ENCODE measurements around the gene IRF6.

Gene IRF6

DNA sequence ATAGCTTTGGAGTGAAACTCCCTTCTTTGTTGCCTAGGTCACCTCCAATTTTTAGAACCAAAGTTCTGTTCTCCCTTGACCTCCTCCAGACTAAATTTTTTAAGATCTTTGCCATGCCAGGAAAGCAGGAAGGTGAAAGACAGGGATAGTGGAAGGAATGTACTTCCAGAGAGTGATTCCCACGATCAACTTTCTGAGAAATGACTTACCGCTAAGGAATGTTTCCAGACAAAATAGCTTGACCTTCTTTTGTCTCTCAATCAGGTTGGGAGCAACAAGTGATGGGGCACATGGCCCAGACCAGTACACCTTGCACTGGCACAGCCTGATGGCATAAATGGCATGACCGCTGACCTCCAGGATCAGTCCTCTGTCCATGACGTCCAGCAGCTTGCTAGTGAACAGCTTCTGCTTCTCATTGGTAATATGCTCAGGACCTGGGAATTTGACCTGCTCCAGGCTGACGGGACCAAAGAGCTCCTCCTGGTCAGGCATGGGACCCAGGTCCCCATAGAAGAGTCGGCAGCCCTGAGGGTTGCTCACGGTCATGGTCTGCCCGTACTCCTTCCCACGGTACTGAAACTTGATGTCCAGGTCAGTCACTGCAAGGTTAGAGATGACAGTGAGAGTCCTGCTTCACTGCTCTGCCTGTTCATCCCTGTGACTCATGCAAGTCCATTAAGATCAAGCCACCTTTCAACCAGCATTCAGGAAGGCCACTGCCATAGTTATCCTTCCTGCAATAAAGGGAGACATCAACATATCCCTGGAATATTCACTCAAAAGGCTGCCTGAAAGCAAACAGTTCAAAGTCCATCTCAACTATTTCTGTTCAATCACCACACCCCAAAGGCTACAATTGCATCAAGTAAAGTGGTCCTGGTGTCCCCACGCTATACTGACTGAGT is 15.4 kb downstream of the IRF6 start:
- no peak for DNase-seq (ENCODE audit: low read depth)

DNA sequence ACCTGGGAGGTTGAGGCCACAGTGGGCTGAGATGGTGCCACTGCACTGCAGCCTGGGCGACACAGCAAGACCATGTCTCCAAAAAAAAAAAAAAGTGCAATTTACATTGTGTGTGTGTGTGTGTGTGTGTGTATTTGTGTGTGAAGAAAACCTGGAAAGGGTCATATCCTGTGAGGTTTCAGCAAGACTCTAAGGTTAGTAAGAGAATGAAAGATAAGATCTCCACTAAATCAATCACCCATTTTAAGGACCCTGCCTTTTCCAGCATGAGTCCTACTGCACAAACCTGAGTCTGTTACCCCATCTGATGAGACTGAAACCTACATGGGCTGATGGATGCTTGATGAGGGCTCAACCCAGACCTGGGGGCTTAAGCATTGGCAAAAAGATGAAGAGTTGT is 16.7 kb downstream of the IRF6 start:
- no peak for DNase-seq (ENCODE audit: low read depth)

DNA sequence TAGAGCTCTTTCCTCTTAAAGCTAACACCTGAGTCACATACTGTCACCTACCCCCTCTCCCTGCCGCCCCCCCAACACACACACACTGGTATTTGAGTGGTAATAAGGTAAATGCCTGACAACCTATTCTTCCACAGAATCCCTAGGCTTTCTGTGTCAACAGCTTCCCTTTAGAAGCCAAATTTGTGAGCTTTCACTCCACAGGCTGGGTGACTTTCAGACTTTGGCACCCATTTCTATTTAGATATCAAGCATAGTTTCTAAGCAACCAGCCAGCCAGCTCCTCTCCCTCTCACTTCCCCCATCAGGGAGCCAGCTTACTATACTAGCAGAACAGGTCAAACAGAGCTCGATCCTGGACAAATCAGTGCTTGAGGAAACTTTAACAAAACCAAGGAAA is 18.4 kb downstream of the IRF6 start:
- DNase-seq (ENCODE audit: low read depth), result no peak

DNA sequence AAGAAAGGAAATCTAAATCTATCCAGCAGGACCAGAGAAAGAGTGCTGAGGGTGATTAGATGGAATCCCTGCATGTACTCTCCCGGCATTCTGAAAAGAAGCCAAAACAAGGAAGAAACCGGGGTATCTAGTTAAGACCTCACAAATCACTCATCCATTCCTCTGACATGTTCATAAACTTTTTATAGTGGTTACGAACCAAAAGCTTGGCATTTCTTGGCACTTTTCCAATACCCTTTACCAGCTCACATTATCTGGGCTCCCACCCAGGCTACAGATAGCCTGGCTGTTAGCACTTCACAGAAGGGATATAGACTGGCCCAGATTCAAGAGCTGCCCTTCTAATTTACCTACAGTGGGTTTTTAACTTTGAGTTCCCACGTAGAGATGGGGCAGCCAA is 19.8 kb downstream of the IRF6 start:
- no peak for DNase-seq (ENCODE audit: low read depth)

DNA sequence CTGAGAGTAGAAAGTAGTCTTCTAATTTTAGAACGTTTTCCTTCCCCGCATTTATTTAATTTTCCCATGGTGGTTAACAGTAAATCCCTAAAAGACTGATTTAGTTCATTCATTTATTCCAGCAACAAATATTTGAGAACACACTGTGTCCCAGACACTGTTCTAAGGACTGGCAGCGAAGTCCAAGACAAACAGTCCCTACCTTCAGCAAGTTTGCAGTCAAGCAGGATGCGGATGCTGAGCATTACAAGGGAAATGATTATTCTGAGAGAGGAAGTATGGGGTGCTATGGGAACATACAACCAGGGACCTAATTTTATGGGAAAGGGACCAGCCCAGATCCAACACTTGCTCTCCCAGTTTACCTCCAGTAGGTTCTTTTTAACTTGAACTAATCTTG is 20.4 kb downstream of the IRF6 start:
- no peak for DNase-seq (ENCODE audit: low read depth)

DNA sequence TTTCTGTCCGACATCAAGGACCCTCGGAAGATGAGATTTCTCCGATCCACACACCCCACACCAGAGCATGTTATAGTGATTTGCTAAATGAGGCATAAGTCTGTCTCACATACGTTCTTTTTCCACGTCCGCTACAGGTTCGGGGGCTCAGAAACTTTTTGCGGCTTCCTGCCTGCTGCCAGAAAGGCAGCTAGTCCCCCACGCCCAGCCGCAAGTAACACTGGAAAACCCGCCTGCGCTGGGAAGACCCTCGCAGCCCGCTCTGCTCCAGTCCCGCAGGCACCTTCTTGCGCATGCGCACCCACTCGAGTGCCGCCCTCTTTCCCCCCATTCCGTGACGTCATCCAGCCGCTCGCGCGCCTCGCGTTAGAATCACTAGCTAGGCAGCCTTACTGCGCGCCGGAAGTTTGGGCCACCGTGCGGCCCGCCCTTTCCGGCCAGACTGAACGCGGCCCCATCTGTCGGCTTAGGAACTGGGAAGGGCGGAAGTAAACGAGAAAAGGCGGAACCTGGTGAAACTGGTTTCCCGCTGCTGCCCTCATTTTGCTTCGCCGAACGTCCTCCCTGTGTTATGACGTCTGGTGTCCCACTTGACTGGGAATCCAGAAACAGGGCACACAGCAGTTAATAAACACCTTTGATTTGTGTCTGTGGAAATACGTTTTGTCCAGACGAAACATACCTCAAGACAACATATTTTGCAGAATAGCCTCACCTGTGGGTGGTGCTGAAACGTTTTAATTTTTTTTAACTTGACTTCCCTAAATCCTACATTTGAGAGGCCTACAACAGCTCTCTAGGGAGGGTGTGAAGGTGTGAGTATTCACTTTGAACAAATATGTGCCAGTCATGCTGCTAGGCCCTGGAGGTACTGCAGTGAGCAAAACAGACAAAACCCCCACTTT is 21.4 kb downstream of the IRF6 start, which contains the start of gene C1orf74:
C1orf74 (minus strand) TSS at position 295 of the 905 bp plus-strand sequence. CDS start 925 bp downstream, outside the sequence.
- DNase-seq (ENCODE audit: low read depth), result peak; percentile 99

DNA sequence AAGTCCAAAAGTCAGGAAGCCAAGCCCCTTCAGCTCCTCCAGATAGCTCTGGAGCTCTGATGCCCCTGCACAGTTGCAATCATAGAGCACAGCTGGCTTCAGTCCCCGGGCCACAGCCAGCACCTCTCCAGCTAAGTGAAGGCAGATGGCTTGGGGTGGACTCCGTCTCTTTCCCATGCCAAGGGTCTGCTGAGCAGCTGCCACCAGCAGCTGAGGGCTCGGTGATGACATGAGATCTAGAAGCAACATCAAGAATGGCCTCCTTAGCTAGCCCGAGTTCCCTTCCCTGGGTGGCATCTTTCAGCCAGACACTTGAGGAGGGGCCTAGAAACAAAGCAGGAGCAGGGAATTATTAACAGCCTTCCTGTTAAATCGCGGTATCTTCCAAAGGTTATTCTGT is 22.6 kb downstream of the IRF6 start:
- DNase-seq (ENCODE audit: low read depth), result no peak

DNA sequence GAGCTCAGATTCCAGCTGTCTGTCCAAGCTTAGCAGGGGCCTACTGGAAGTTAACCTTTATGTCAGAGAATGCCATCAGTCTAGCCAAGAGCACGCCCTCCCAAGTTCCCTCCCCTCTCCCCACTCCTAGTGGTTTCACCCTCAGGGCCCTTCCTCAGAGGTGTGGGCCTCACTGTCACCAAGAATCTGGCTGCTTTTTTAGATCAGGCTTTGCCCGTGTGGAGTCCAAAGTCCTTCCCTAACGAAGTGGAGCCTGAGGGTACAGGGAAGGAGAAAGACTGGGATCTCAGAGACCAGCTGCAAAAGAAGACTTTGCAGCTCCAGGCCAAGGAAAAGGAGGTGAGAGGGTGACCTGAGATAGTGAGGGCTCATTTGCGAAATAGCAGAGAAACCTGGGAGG is 25.7 kb downstream of the IRF6 start:
- no peak for DNase-seq (ENCODE audit: low read depth)

DNA sequence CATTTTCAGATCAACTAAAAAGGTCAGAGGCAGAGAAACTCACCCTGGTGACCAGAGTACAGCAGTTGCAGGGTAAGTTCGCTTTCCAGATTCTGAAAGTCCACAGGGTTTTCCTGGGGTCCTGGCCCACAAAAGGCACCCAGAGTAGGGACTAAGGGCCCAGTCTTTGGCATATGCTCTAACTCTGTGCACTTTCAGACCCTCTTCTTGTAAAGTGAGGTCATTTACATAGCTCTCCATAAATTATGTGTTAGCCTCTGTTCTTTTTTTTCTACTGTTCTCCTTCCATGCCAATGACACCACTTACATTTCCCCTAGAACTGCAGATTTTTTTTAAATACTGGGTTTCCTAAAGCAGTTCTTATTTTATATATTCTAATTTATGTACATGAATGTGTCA is 27.8 kb downstream of the IRF6 start:
- no peak for DNase-seq (ENCODE audit: low read depth)

DNA sequence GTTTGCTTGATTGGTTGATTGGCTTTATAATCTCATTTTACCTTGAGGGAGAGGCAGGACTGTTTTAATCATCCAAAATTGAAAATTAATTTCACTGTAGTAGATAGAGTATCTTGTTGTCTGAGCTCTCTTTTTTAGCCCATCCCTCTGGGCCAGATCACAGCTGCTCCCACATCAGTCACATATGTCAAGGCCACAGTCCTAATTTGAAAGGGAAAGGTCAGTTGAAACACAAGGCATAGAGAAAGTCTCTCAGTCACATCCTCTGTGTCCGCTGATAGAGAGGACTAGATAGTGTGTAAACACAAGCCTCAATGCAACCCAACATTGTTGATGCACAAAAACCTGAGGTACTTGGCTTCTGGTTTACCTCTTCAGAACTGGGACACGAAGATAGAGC is 28.4 kb downstream of the IRF6 start:
- DNase-seq (ENCODE audit: low read depth), result no peak

DNA sequence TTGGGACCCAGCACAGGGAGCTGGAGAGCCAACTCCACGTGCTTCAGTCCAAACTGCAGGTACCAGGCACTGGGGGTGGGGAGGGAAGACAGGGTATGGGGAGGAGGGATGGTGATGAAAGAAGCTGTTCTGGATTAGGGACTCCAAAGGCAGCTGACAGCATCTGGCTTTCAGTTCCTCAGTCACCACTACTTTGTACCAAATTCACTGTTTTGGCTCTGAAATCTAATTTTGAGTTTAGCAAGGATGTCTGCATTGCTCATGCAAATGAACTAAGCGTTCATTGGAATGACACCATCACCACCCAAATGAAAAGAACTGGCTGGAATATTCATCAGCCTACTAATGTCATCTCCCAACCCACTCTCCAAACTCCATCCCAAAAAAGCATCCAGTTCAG is 30.3 kb downstream of the IRF6 start:
- DNase-seq (ENCODE audit: low read depth), result no peak

DNA sequence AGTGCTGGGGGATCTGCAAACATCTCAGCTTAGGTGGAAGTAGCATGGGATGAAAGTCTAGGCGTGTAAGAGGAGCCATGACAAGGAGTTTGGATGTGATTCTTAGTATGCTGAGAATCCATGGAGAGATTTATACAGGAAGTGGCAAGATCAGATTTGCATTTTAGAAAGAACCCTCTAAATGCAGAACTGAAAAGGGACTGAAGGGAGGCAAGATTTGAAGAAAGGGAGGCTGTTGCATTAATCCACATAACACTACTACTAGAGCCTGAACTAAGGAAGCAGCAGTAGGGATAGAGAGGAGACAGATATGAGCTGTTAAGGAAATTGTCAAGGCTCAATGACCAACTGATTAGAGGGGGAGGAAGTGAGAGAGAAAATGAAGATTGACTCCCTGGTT is 31.4 kb downstream of the IRF6 start:
- DNase-seq (ENCODE audit: low read depth), result no peak

DNA sequence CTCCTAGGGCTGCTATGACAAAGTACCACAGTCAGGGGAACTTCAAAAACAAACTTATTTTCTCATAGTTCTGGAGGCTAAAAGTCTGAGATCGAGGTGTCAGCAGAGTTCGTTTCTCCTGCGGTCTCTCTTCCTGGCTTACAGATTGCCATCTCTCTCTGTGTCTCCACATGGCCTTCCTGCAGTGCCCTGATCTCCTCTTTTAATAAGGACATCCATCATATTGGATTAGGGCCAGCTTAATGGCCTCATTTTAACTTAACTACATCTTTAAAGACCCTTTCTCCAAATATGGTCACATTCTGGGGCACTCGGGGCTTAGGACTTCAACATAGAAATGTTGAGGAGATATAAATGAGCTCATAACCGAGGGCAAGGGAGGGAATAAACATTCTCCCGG is 33.8 kb downstream of the IRF6 start:
- DNase-seq (ENCODE audit: low read depth), result no peak

DNA sequence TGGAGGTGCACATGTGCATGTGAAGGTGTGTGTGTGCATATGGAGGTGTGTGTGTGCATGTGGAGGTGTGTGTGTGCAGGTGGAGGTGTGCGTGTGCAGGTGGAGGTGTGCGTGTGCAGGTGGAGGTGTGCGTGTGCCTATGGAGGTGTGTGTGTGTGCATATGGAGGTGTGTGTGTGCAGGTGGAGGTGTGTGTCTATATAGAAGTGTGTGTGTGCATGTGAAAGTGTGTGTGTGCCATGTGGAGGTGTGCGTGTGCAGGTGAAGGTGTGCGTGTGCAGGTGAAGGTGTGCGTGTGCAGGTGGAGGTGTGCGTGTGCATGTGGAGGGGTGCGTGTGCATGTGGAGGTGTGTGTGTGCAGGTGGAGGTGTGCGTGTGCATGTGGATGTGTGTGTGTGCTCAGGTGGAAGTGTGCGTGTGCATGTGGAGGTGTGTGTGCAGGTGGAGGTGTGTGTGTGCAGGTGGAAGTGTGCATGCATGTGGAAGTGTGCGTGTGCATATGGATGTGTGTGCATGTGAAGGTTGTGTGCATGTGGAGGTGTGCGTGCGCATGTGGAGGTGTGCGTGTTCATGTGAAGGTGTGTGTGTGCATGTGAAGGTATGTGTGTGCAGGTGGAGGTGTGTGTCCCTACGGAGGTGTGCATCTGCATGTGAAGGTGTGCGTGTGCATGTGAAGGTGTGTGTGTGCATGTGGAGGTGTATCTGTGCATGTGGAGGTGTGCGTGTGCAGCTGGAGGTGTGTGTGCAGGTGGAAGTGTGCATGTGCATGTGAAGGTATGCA is 35.1 kb downstream of the IRF6 start:
- DNase-seq (ENCODE audit: low read depth), result no peak

DNA sequence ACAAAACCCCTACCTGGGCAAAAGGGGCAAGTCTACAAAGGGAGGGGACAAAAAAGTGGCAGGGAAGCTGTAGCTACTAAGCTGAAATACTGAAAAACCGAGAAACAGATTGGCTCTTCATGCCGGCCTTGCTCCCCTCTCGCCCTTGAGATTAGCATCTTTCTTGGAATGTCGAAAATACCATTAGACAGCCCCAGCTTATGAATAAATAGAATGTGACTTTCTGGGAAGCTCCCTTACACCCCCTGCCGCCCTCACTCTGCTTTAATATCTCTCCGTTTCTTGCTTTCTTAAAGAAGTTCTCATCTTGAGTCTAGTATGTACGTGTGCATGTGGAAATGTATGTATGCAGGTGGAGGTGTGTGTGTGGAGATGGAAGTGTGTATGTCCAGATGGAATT is 36.0 kb downstream of the IRF6 start:
- no peak for DNase-seq (ENCODE audit: low read depth)

DNA sequence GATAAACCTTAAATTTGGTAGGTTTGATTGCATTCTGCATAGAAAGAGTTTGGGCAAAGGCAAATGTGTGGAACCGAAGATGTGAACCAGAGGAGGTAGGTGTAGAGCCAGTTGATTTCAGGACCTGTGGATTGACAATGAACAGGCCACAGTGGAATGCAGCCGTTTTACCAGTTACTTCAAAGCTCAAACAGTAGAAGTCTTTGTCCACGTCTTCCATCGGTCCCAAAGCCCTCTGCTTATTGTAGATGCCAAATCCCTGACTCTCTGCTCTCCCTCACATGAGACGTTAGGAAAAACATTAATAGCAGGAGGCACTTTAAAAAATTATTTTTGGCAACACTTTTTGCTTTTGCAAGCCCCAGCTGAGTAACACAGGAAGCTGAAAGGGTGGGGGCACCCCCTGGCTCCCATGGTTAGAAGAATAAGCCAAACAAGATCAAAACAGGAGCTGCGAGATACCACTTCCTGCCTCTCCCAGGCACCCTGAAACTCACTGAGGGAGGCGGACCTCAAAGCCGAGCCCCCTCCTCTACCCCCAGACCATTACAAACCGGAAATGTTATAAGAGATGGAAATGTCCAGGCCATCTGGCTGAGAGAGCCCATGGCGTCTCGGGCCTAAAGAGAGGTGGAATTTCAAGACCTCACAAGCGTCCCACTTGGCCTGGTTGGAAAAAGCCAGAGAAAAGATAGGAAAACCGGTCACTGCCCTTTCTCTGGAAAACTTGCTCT is 36.6 kb downstream of the IRF6 start:
- DNase-seq (ENCODE audit: low read depth), result peak; percentile 61

DNA sequence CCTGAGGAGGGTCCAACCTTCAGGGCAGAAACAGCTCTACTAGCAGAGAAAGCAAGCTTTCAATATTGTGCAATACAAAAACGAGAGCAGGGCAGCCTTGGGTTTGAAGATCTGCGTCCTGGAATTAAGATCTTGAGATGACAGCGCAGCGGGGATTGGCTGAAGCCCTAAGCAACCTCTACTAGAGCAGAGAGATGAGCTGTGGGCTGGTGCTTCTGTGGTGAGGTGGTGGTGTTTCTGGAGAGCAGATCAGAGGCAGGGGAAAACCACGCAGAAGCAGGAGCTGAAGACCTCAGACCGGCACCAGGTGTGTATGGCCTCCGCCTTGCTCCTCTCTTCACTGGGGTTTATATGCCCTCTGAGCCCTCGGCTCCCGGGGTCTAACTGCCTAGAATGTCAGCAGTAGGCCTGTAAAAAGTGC is 37.6 kb downstream of the IRF6 start:
- DNase-seq (ENCODE audit: low read depth), result peak; percentile 69

DNA sequence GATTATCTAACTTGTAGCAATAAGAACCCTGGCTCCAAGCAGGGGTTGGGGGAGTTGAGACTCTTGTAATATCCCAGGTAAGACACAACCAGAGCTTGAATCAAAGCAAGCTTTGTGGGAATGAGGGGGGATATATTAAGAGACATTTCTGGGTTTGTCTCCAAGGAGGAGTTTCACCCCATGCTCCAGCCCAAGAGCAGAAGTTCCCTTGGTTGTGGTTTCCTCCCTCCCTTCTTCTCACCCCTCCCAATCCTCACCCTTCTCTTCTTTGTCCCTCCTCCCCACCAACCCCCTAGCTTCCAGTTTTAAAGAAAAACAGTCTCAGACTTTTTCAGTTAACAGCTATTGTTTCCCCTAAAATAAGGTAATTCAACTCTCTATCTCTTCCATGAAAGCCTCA is 38.2 kb downstream of the IRF6 start:
- no peak for DNase-seq (ENCODE audit: low read depth)

DNA sequence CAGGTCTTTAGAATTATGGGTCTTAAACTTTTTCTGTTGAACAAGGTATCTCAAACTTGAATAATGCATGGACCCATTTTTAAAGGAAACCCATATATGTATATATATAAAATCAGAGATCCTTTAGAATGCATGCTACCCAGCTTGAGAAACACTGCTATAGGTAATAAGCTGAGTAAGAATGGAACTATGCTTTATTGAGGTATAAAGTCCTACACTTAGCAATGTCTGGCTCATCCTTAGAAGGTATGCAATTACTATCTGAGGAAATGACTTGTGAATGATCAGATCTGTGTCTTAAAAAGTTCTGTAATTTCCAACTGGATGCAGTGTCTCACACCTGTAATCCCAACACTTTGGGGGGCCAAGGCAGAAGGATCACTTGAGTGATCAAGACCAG is 38.8 kb downstream of the IRF6 start:
- DNase-seq (ENCODE audit: low read depth), result no peak

DNA sequence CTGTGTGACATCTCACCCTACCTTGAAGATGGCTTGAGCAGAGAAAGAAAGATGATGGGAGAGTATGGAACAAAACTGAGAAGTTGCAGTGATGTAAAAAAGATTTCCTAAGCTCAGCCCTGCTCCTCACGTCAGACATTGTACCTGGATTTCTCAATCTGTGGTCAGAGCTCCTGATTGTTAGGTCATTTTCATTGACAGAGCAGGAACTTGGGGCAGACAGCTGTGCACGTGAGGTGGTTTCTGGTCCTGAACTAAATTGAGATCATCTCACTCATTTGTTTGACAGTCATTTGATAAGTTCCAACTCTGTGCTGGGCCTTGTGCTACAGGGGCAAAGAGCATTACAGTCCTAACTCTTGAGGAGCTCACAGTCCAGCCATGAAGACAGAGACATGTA is 39.9 kb downstream of the IRF6 start:
- DNase-seq (ENCODE audit: low read depth), result no peak

DNA sequence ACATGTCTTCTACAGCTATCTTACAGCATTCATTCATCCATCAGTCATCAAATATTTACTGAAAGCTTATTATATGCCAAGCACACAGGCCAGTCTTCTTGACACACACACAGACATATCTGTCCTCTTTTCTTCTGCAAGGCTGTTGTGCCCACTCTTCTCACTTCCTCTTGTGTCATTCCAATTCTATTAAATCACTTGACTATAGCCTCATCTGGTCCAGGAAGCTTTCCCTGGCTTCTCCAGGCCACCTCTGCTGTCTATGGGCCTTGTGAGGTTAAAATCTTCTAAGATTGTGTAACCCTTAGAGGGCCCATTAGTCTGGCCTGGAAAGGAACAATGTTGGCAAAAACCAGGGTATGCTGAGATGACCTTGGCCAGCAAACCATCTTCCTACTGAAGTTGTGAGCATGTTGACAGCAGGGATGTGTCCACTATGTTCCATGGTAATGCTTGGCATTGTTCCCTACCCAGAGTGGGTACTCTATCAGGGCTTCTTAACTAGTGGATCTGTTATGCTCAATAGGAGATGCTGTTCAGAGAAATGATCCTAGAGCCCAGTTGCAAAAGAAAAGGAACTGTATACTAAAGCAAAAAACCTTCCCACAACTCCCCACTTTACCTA is 44.8 kb downstream of the IRF6 start:
- DNase-seq (ENCODE audit: low read depth), result no peak

All from activated T-helper 9 cell treated with anti-CD3 and anti-CD28 coated beads, Interleukin-2, amount 50 U/mL, for 16 hours (primary cell).